Hematopoietic multipotent progenitor cell treated with erythropoietin and hydrocortisone succinate and interleukin-3 and kit ligand, for 6 days (in vitro differentiated cells): ENCODE data around the gene P2RY8.
"Not testable (repeated sequence)": the region's sequence is repeated elsewhere in the genome, so short reads cannot be mapped to it uniquely, and the experiment has no call there.

Experiments
- DNase-seq: peaks from one replicate; pipeline ENCODE4 v3.0.0-alpha.2; 2015

The P2RY8 gene

GRCh38 chrX:1442016-1442665 is 94.8 kb downstream of the P2RY8 start:
- no peak for DNase-seq

GRCh38 chrX:1440506-1440905 is 96.5 kb downstream of the P2RY8 start:
- DNase-seq: no peak

- no peak for DNase-seq
Measured at GRCh38 chrX:1435241-1435895, 101.6 kb downstream of the P2RY8 start.

- no peak for DNase-seq
Measured at GRCh38 chrX:1434871-1435240, 102.1 kb downstream of the P2RY8 start.

- no peak for DNase-seq
Measured at GRCh38 chrX:1433646-1434357, 103.2 kb downstream of the P2RY8 start.

GRCh38 chrX:1430451-1430850 is 106.5 kb downstream of the P2RY8 start:
- no peak for DNase-seq

GRCh38 chrX:1427756-1428155 is 109.2 kb downstream of the P2RY8 start:
- DNase-seq: no peak

GRCh38 chrX:1426321-1426720 is 110.7 kb downstream of the P2RY8 start:
- not testable (repeated sequence) for DNase-seq

- no peak for DNase-seq
Measured at GRCh38 chrX:1425381-1425780, 111.6 kb downstream of the P2RY8 start.

- DNase-seq: no peak
Measured at GRCh38 chrX:1424147-1424851, 112.7 kb downstream of the P2RY8 start.

GRCh38 chrX:1423215-1423614 is 113.8 kb downstream of the P2RY8 start:
- no peak for DNase-seq

GRCh38 chrX:1422135-1422465 is 114.9 kb downstream of the P2RY8 start:
- DNase-seq: no peak

GRCh38 chrX:1421433-1422134 is 115.4 kb downstream of the P2RY8 start:
- no peak for DNase-seq

GRCh38 chrX:1420371-1420770 is 116.6 kb downstream of the P2RY8 start:
- peak; percentile 74 for DNase-seq

GRCh38 chrX:1419545-1420355 is 117.2 kb downstream of the P2RY8 start:
- no peak for DNase-seq

- no peak for DNase-seq
Measured at GRCh38 chrX:1418901-1419544, 118.0 kb downstream of the P2RY8 start.

GRCh38 chrX:1417921-1418771 is 118.8 kb downstream of the P2RY8 start:
- DNase-seq: no peak

GRCh38 chrX:1416965-1417760 is 119.8 kb downstream of the P2RY8 start:
- DNase-seq: no peak

- DNase-seq: no peak
Measured at GRCh38 chrX:1416327-1416784, 120.6 kb downstream of the P2RY8 start.
